ENCODE data around the gene TYMP. TPM values are rescaled to one million over a fixed set of nuclear protein-coding genes. Genes with fewer than 3 reads are reported as not detected.

Gene TYMP
- 10 to 100 TPM; 27.4 to 79.2 (median 35.9) TPM for total RNA-seq

- Histone ChIP-seq H3K27me3 (peaks cover 10 to 60% (median 37%) of the 10 kb centered on the region in 4 donors), H3K4me1 (peaks cover 35 to 71% (median 62%) of the 10 kb centered on the region in 4 donors), H3K4me3 (peak within 1 kb of the TSS; percentile 62 to 72 (median 63)), H3K36me3 (no peaks in the 10 kb centered on the region), H3K27ac (replicated peaks in 1 of 4) (peak within 1 kb of the TSS; percentile 79 to 93 (median 88)), H3K9me3 (no peaks in the 10 kb centered on the region)
- 6% methylated on average over 17 of the region's 92 CpGs for WGBS
- DNase-seq (ENCODE audit: extremely low spot score), result no peak
- intact Hi-C loops (cut with DNase I), result loop anchor here (5.0 kb wide), 1 partner anchor 52 kb away; the partner anchor contains the start of gene CHKB
- TF ChIP-seq CTCF (IDR thresholded peaks at IDR 0.05) (no peak), POLR2AphosphoS5 (IDR thresholded peaks at IDR 0.05) (peak; percentile 61 to 80), EP300 (IDR thresholded peaks at IDR 0.05) (no peak), POLR2A (IDR thresholded peaks at IDR 0.05; ENCODE audit: low read depth) (peak; percentile 46)
Measured at GRCh38 chr22:50529897-50530579, at the start of gene TYMP. Gene TYMP (minus strand): TSS chr22:50530012. CDS start chr22:50529709, 303 bp downstream.

- TF ChIP-seq POLR2AphosphoS5 (IDR thresholded peaks at IDR 0.05), result no peak
- TF ChIP-seq CTCF (IDR thresholded peaks at IDR 0.05), result no peak
- no peak for TF ChIP-seq POLR2A (IDR thresholded peaks at IDR 0.05; ENCODE audit: low read depth)
- no peak for TF ChIP-seq EP300 (IDR thresholded peaks at IDR 0.05)
- intact Hi-C loops (cut with DNase I), result no loop called here
- peaks cover 0 to 8% (median 0%) of the 10 kb centered on the region in 4 donors for H3K27me3 ChIP-seq
- peak overlapping the region; percentile 36 to 60 (median 51) for H3K4me3 ChIP-seq
- H3K27ac ChIP-seq (replicated peaks in 1 of 4), result peak overlapping the region; percentile 15 to 72 (median 67)
- WGBS, result 59% methylated on average over 8 of the region's 8 CpGs
- H3K4me1 ChIP-seq, result peaks cover 38 to 58% (median 48%) of the 10 kb centered on the region in 4 donors
- H3K36me3 ChIP-seq, result peaks cover 0 to 41% (median 28%) of the 10 kb centered on the region in 4 donors
- H3K9me3 ChIP-seq, result no peaks in the 10 kb centered on the region
- no peak for DNase-seq (ENCODE audit: extremely low spot score)
Measured at GRCh38 chr22:50578776-50579310, 49.0 kb upstream of the TYMP start.

- intact Hi-C loops (cut with DNase I), result no loop called here
- Histone ChIP-seq H3K27me3 (peaks cover 0 to 8% (median 0%) of the 10 kb centered on the region in 4 donors), H3K4me1 (peaks cover 31 to 52% (median 41%) of the 10 kb centered on the region in 4 donors), H3K9me3 (no peaks in the 10 kb centered on the region), H3K36me3 (peaks cover 0 to 47% (median 34%) of the 10 kb centered on the region in 4 donors), H3K4me3 (peak within 1 kb of the TSS; percentile 36 to 60 (median 51)), H3K27ac (replicated peaks in 1 of 4) (peak within 1 kb of the TSS; percentile 15 to 72 (median 67))
- 13% methylated on average over 38 of the region's 63 CpGs for WGBS
- no peak for DNase-seq (ENCODE audit: extremely low spot score)
- TF ChIP-seq EP300 (IDR thresholded peaks at IDR 0.05), result no peak
- TF ChIP-seq POLR2AphosphoS5 (IDR thresholded peaks at IDR 0.05), result peak in 1 of 2 donors; percentile 51
Measured at GRCh38 chr22:50577987-50578775, 48.4 kb upstream of the TYMP start, which contains the start of gene CPT1B. Gene CPT1B (minus strand): TSS chr22:50578427. CDS start chr22:50577915, 512 bp downstream.

- H3K27ac ChIP-seq (replicated peaks in 1 of 4), result no peak overlapping the region
Measured at GRCh38 chr22:50577697-50577986, 47.8 kb upstream of the TYMP start.

More at GRCh38 chr22:50577697-50577986, 47.8 kb upstream of the TYMP start:
- Histone ChIP-seq H3K4me1 (peaks cover 31 to 51% (median 41%) of the 10 kb centered on the region in 4 donors), H3K27me3 (peaks cover 0 to 8% (median 0%) of the 10 kb centered on the region in 4 donors), H3K9me3 (no peaks in the 10 kb centered on the region), H3K36me3 (peaks cover 0 to 53% (median 38%) of the 10 kb centered on the region in 4 donors), H3K4me3 (peak overlapping the region; percentile 36 to 60 (median 51))
- no peak for DNase-seq (ENCODE audit: extremely low spot score)
- TF ChIP-seq POLR2A (IDR thresholded peaks at IDR 0.05; ENCODE audit: low read depth) (no peak), CTCF (IDR thresholded peaks at IDR 0.05) (no peak), EP300 (IDR thresholded peaks at IDR 0.05) (no peak), POLR2AphosphoS5 (IDR thresholded peaks at IDR 0.05) (no peak)
- intact Hi-C loops (cut with DNase I), result no loop called here
- 97% methylated on average over 6 of the region's 23 CpGs for WGBS
